VCaP (cell line): ENCODE data around the gene MYL7.

Experiments used
- H3K27ac ChIP-seq: fragments of 450-650 bp; 2 replicates; pipeline ENCODE4 v1.5.1; 2017
- TF ChIP-seq, protein P1 (sequence below): fragments of 450-650 bp; conservative IDR thresholded peaks from 2 replicates; pipeline ENCODE4 v1.5.1; 2017; ENCODE audit warnings: mild to moderate bottlenecking, moderate library complexity

MYL7 gene

DNA sequence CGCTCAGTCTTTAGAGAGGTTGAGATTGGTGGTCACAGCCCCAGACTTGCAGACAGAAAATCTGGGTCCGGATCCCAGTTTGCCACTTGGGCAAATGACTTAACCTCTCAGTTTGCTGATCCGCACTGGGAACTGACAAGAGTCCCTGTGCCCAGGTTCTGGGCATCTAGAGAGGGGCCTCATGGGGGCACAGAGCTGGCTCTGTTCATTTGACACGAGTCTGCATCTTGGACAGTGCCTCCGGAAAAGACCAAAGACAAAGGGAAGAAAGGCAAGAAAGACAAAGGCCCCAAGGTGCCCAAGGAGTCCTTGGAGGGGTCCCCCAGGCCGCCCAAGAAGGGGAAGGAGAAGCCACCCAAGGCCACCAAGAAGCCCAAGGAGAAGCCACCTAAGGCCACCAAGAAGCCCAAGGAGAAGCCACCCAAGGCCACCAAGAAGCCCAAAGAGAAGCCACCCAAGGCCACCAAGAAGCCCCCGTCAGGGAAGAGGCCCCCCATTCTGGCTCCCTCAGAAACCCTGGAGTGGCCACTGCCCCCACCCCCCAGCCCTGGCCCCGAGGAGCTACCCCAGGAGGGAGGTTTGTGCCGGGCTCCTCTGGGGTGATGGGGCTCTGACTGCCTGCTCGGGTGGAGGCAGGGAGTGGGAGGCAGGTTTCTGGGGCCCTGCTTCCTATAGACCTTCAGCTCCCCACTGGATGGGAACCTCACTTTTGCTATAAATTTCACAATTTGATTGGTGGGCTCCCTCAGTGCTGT lies 34.6 kb downstream of the MYL7 start:
- H3K27ac ChIP-seq, result no peak overlapping the region

DNA sequence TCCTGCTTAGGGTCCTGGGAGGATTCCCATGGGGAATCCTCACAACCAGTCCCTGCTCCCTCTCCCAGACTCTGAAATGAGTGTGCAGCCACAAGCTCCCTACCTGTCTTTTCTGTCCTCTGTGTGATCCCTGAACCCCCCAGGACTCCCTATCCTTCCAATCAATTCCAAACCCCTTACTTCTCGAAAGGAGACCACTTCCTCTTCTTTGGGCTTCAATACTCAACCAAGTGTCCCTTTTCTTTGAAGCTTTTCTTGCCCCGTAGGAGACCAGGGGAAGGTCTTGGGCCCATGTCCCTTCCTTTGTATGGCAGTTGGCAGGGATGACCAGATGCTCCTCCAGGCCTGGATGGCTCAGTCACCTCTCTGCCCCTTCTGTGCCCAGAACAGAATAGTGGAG lies 35.3 kb downstream of the MYL7 start:
- TF ChIP-seq, protein P1, sequence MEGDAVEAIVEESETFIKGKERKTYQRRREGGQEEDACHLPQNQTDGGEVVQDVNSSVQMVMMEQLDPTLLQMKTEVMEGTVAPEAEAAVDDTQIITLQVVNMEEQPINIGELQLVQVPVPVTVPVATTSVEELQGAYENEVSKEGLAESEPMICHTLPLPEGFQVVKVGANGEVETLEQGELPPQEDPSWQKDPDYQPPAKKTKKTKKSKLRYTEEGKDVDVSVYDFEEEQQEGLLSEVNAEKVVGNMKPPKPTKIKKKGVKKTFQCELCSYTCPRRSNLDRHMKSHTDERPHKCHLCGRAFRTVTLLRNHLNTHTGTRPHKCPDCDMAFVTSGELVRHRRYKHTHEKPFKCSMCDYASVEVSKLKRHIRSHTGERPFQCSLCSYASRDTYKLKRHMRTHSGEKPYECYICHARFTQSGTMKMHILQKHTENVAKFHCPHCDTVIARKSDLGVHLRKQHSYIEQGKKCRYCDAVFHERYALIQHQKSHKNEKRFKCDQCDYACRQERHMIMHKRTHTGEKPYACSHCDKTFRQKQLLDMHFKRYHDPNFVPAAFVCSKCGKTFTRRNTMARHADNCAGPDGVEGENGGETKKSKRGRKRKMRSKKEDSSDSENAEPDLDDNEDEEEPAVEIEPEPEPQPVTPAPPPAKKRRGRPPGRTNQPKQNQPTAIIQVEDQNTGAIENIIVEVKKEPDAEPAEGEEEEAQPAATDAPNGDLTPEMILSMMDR, result no peak
- no peak overlapping the region for H3K27ac ChIP-seq

More for the DNA sequence above, 34.6 kb downstream of the MYL7 start:
- TF ChIP-seq, protein P1, result no peak

DNA sequence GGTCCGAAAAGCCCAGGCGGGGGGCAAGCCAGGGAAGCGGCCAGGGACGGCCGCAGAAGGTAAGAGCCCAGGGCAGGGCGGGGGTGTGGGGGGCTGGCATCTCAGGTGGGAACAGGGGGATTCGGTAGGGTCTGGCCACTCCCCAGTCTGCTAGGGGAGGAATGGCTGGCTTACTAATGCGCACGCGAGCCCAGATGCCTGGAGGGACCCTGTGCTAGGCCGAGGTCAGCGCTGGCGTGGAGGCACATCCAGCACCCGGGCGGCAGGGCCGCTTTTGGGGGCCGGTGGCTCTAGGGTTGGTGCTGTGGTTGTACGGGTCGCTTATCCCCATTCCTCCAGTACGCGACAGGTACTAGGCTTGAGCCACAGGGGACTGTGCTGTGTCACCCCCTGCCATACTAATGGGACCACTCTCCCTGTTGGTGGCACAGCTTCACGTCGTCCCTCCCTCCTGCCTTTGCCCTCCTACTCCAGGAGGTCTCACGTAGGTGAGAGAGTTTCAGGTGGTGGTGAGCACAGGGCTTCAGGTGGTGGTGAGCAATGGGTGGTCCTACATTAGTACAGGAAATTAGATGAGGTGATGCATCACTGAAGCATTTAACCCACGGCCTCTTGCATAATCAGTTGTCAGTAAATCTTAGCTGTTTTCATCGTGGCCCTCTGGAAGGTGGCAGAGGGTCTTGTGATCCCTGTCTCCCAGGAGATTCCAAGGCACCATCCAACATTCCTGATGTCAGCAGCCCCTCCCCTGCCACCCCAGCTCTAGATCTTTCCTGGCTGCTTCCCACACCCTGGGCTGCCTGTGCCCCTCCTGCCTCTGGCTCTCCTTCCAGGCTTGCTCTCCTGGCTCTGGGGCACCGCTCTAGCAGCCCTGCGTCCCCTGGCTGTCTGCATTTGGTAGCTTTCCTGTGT lies 36.0 kb downstream of the MYL7 start:
- TF ChIP-seq, protein P1, result no peak
- no peak overlapping the region; the same call in 1 of the 2 replicates for H3K27ac ChIP-seq

DNA sequence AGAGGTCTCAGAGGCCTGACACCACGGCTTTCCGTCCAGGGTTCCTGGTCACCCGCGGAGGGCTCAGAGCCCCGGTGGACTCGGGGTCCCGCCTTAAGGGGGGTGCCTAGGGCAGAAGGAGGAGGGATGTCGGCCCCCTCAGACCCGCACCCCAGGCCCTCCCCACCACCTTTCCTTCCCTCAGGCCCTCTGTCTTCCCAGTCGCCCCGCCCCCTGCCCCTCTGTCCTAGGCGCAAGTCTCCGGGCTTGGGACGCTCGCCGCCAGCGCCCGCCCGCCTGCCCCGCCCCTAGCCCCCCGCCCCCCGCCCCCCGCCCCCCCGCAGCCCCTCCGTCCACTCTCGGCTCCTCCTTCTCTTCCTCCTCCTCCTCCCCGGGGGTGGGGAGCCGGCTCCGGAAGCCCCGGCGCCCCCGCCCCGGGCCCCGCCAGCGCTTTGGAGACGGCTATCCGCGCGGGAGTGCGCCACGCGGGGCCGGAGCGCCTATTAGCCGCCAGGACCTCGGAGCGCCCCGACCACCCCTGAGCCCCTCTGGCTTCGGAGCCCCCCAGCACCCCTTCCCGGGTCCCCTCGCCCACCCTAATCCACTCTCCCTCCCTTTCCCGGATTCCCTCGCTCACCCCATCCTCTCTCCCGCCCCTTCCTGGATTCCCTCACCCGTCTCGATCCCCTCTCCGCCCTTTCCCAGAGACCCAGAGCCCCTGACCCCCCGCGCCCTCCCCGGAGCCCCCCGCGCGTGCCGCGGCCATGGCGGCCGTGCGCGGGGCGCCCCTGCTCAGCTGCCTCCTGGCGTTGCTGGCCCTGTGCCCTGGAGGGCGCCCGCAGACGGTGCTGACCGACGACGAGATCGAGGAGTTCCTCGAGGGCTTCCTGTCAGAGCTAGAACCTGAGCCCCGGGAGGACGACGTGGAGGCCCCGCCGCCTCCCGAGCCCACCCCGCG lies 36.9 kb downstream of the MYL7 start, which contains the start of gene AEBP1:
Gene AEBP1 (plus strand): TSS at position 423 of the 937 bp plus-strand sequence. CDS start 321 bp downstream, at position 744.
- TF ChIP-seq, protein P1, result no peak
- H3K27ac ChIP-seq, result no peak within 1 kb of the TSS; the same call in 1 of the 2 replicates

DNA sequence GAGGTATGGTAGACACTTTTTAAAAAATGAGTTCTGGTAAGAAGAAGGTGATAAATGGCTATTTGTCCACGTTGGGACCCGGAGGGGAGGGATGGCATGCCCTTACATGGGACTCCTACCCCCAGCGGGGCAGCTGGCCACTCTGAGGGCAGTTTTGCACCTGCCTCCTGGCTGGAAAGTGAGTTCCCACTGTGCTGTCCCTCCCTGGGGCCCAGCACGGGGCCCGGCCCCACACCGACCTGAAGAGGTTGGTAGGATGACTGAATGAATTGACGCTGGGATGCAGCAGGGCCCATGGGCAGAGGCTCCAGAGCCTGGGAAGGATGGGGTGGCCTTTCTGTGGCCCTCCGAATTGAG lies 37.6 kb downstream of the MYL7 start:
- no peak overlapping the region for H3K27ac ChIP-seq
- TF ChIP-seq, protein P1, result no peak

DNA sequence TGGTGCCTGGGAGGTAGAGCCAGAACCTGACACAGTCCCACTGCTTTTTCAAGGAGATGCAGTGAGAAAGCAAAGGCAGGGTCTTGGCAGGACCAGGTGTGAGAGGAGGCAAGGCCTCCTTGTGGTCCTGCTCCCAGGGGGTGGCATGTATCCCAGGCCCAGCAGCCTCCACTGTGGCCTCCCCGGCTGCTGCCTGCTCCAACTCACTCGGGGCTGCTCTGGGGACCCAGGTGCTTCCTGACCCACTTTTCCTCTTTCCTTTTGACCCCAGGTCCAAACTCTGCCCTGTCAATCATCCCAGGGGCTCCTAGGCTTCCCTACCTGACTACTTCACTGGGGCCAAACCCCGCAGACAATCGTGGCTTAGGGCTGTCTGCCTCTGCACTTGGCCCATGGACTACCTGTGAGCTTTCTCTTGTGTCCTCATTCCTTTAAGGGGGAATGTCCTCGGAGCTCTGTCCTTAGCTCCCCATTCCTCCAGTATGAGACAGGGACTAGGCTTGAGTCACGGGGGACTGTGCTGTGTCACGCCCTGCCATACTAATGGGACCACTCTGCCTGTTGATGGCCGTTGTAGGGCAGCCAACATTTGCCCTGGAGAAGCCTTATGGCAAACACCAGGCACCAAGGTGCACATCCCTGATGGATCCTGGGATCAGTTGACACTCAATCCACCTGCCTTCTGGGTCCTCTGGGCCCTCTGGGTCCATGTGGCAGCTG lies 38.1 kb downstream of the MYL7 start:
- TF ChIP-seq, protein P1, result no peak
- no peak overlapping the region for H3K27ac ChIP-seq
